Measurements from ENCODE around the gene MAST2.

- TF ChIP-seq SNAI2 (CRISPR knock-in tag; IDR thresholded peaks at IDR 0.05): no peak
- TF ChIP-seq PATZ1 (CRISPR knock-in tag; IDR thresholded peaks at IDR 0.05; ENCODE audit: borderline replicate concordance): no peak
Observed at GRCh38 chr1:45755697-45756096, 47.7 kb upstream of the MAST2 start.

Data from SK-N-SH treated with all-trans-retinoic acid at 6 μM for 48 hours (cell line).